ENCODE data around the gene AASDH. TPM values are rescaled to one million over a fixed set of nuclear protein-coding genes. Genes with fewer than 3 reads are reported as not detected.

AASDH gene
- total RNA-seq, 1 experiment from 2014 or later, result 11.5 TPM

DNA sequence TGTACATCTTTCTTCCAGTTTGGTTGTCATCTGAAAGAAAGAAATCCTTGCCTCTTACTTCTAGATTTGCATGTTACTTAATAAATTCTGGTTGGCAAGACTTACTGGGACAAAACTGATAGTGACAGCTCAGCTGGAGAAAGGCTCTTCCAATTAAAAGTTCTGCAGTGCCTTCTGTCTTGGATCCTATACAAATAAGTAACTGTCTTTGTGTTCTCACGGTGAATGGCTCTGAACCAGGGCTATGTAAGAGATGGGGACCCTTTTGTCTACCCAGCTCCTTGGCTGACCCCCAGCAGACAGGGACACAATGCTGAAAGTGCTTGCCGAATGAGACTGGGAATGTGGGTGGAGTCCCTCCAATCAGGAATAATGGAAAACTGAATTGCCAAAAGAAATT is 89.5 kb downstream of the AASDH start:
- Histone ChIP-seq H3K79me2 (ENCODE audit: low read depth) (no peaks in the 10 kb centered on the region), H3K4me3 (no peak overlapping the region), H3K4me2 (no peak overlapping the region), H3K9me2 (ENCODE audit: insufficient read depth) (no peaks in the 10 kb centered on the region), H4K20me1 (ENCODE audit: insufficient read depth) (no peaks in the 10 kb centered on the region), H3F3A (ENCODE audit: insufficient read depth, low read depth) (no peaks in the 10 kb centered on the region), H3K27me3 (ENCODE audit: insufficient read depth, low read depth) (no peaks in the 10 kb centered on the region), H3K27ac (no peak overlapping the region), H3K36me3 (ENCODE audit: low read depth) (no peaks in the 10 kb centered on the region), H2AFZ (no peak overlapping the region), H3K4me1 (replicated peaks; ENCODE audit: insufficient read depth) (no peaks in the 10 kb centered on the region), H3K9me3 (ENCODE audit: insufficient read depth, low read depth) (no peaks in the 10 kb centered on the region)
- ChIA-PET CTCF (no interaction called here), POLR2A (ENCODE audit: unreplicated experiment) (no interaction called here)
- no peak for DNase-seq
- TF ChIP-seq CTCF (conservative IDR thresholded peaks at IDR 0.05) (no peak), EZH2 (IDR thresholded peaks at IDR 0.05; ENCODE audit: low read depth) (no peak)
- BruUV-seq (replicated peaks), result no TSS peak
- intact Hi-C loops (cut with micrococcal nuclease; ENCODE audit: unreplicated experiment), result no loop called here

DNA sequence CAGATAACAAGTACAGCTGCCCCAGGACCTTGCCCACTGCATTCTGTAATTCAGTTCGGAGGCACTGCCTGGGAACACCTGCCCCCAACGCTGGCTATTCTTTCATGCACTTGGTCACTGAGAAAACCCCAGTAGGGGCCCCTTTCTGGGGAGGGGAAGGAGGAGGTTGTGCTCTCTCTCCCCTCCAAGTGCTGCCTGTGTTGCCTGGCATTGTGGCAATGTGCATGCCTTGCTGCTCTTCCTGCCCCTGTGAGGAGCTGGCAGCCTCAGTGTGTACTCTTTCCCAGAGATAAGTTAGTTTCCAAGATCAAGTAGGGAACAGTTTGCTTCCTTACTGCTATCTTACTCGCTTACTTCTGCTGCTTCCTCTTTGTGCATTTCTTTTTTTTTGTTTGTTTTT is 90.8 kb downstream of the AASDH start:
- no peaks in the 10 kb centered on the region for H3F3A ChIP-seq (ENCODE audit: insufficient read depth, low read depth)
- no peaks in the 10 kb centered on the region for H3K27me3 ChIP-seq (ENCODE audit: insufficient read depth, low read depth)
- intact Hi-C loops (cut with micrococcal nuclease; ENCODE audit: unreplicated experiment), result no loop called here
- ChIA-PET POLR2A (ENCODE audit: unreplicated experiment) (no interaction called here), CTCF (no interaction called here)
- H3K4me2 ChIP-seq, result no peak overlapping the region
- no peak for DNase-seq
- H3K27ac ChIP-seq, result no peak overlapping the region
- no TSS peak for BruUV-seq (replicated peaks)
- no peaks in the 10 kb centered on the region for H3K36me3 ChIP-seq (ENCODE audit: low read depth)
- no peak overlapping the region for H3K4me3 ChIP-seq
- H3K4me1 ChIP-seq (replicated peaks; ENCODE audit: insufficient read depth), result no peaks in the 10 kb centered on the region
- H4K20me1 ChIP-seq (ENCODE audit: insufficient read depth), result no peaks in the 10 kb centered on the region
- TF ChIP-seq CTCF (conservative IDR thresholded peaks at IDR 0.05), result no peak
- no peak for TF ChIP-seq EZH2 (IDR thresholded peaks at IDR 0.05; ENCODE audit: low read depth)
- H3K9me2 ChIP-seq (ENCODE audit: insufficient read depth), result no peaks in the 10 kb centered on the region
- no peaks in the 10 kb centered on the region for H3K79me2 ChIP-seq (ENCODE audit: low read depth)
- H3K9me3 ChIP-seq (ENCODE audit: insufficient read depth, low read depth), result no peaks in the 10 kb centered on the region
- no peak overlapping the region for H2AFZ ChIP-seq

- DNase-seq, result no peak
- intact Hi-C loops (cut with micrococcal nuclease; ENCODE audit: unreplicated experiment), result no loop called here
- no peak for TF ChIP-seq CTCF (conservative IDR thresholded peaks at IDR 0.05)
- no peak for TF ChIP-seq EZH2 (IDR thresholded peaks at IDR 0.05; ENCODE audit: low read depth)
- no peaks in the 10 kb centered on the region for H3K9me3 ChIP-seq (ENCODE audit: insufficient read depth, low read depth)
- ChIA-PET CTCF (no interaction called here), POLR2A (ENCODE audit: unreplicated experiment) (interaction anchor here (0.6 kb wide), 1 partner anchor 348 kb away, joined by 10 read pairs; no protein-coding TSS in a partner anchor)
- no peaks in the 10 kb centered on the region for H3K4me1 ChIP-seq (replicated peaks; ENCODE audit: insufficient read depth)
- H4K20me1 ChIP-seq (ENCODE audit: insufficient read depth), result no peaks in the 10 kb centered on the region
- no peak overlapping the region for H3K4me3 ChIP-seq
- H3K27me3 ChIP-seq (ENCODE audit: insufficient read depth, low read depth), result no peaks in the 10 kb centered on the region
- BruUV-seq (replicated peaks), result no TSS peak
- H3K9me2 ChIP-seq (ENCODE audit: insufficient read depth), result no peaks in the 10 kb centered on the region
- H2AFZ ChIP-seq, result no peak overlapping the region
- H3K4me2 ChIP-seq, result no peak overlapping the region
- H3K79me2 ChIP-seq (ENCODE audit: low read depth), result no peaks in the 10 kb centered on the region
- no peaks in the 10 kb centered on the region for H3K36me3 ChIP-seq (ENCODE audit: low read depth)
- no peaks in the 10 kb centered on the region for H3F3A ChIP-seq (ENCODE audit: insufficient read depth, low read depth)
- no peak overlapping the region for H3K27ac ChIP-seq
These were observed 94.2 kb downstream of the AASDH start for GRCh38 chr4:56293121-56293520.
